ENCODE data around the gene CFAP73. TPM values are rescaled to one million over a fixed set of nuclear protein-coding genes. Genes with fewer than 3 reads are reported as not detected.

The CFAP73 gene
- 0.21 and 0.72 TPM in 2 replicates for total RNA-seq (2014; rRNA removed; shearing (Covaris generic))

GRCh38 chr12:113149361-113150150 lies at the start of gene CFAP73:
CFAP73 (plus strand) TSS chr12:113149724; CDS start chr12:113149858, 134 bp downstream.

GRCh38 chr12:113135178-113136127 lies 14.1 kb upstream of the CFAP73 start, which contains the start of gene RASAL1:
RASAL1 (minus strand) TSS chr12:113135761; CDS start chr12:113135462, 299 bp downstream.

GRCh38 chr12:113185180-113186032 lies 35.9 kb downstream of the CFAP73 start, which contains the start of the genes DDX54 and RITA1:
DDX54 (minus strand) TSS chr12:113185478; CDS start chr12:113185451, 27 bp downstream.
RITA1 (plus strand) TSS chr12:113185721; CDS start chr12:113186747, 1,026 bp downstream.

Small RNAs within 50 kb of the gene (small RNA-seq; reads per million reads assigned to genes)
- not detected for gene MIR7106
- gene RF00019, result not detected

Other genes starting within 250 kb of the CFAP73 start
- 9.7 and 10.7 TPM in 2 replicates for gene OAS1, start 242.8 kb upstream of the CFAP73 start, total RNA-seq (2014; rRNA removed; shearing (Covaris generic))
- 21.7 and 24.8 TPM in 2 replicates for gene OAS3, start 211.2 kb upstream of the CFAP73 start, total RNA-seq (2014; rRNA removed; shearing (Covaris generic))
- 1.9 and 2.4 TPM in 2 replicates for gene OAS2, start 171.2 kb upstream of the CFAP73 start, total RNA-seq (2014; rRNA removed; shearing (Covaris generic))
- 3.5 and 4.8 TPM in 2 replicates for gene DTX1, start 93.0 kb upstream of the CFAP73 start, total RNA-seq (2014; rRNA removed; shearing (Covaris generic))
- 0.50 and 1.2 TPM in 2 replicates for gene RASAL1, start 14.0 kb upstream of the CFAP73 start, total RNA-seq (2014; rRNA removed; shearing (Covaris generic))
- 107 and 134 TPM in 2 replicates for gene DDX54, start 35.8 kb downstream of the CFAP73 start, total RNA-seq (2014; rRNA removed; shearing (Covaris generic))
- 26.8 and 29.2 TPM in 2 replicates for gene RITA1, start 36.0 kb downstream of the CFAP73 start, total RNA-seq (2014; rRNA removed; shearing (Covaris generic))
- 12.7 and 15.4 TPM in 2 replicates for gene TPCN1, start 71.7 kb downstream of the CFAP73 start, total RNA-seq (2014; rRNA removed; shearing (Covaris generic))
- 6.1 and 6.8 TPM in 2 replicates for gene SLC8B1, start 185.4 kb downstream of the CFAP73 start, total RNA-seq (2014; rRNA removed; shearing (Covaris generic))
- gene PLBD2, start 208.9 kb downstream of the CFAP73 start, total RNA-seq (2014; rRNA removed; shearing (Covaris generic)), result 8.4 and 15.1 TPM in 2 replicates

Data from A375 (cell line).